Spinal cord (tissue), 10 donors: ENCODE data around the gene ZC3H18. TPM values are rescaled to one million over a fixed set of nuclear protein-coding genes. Genes with fewer than 3 reads are reported as not detected.

Experiments used
- DNase-seq, 6 donors: peaks; one replicate each; pipeline versions ENCODE4 v3.0.0 to v3.0.0-alpha.2; 2013 to 2015; ENCODE audit warnings: low spot score in 6 of 6, low read depth in 4 of 6
- H3K27ac ChIP-seq: one replicate; pipeline ENCODE4 v1.5.1; 2013; ENCODE audit warnings: low read depth, low read length, control low read depth
- H3K27me3 ChIP-seq: one replicate; pipeline ENCODE4 v1.6.1; 2013; ENCODE audit warnings: low read length; ENCODE audit not compliant: control insufficient read depth, insufficient read depth
- H3K36me3 ChIP-seq: one replicate; pipeline ENCODE4 v1.6.1; 2013; ENCODE audit warnings: low read length; ENCODE audit not compliant: control insufficient read depth, insufficient read depth
- H3K4me1 ChIP-seq: one replicate; pipeline ENCODE4 v1.6.1; 2013; ENCODE audit warnings: low read length; ENCODE audit not compliant: control insufficient read depth, insufficient read depth
- H3K4me3 ChIP-seq: one replicate; pipeline ENCODE4 v1.5.1; 2013; ENCODE audit warnings: low read depth, low read length, control low read depth
- H3K9me3 ChIP-seq: one replicate; pipeline ENCODE4 v1.6.1; 2013; ENCODE audit warnings: low read length; ENCODE audit not compliant: control insufficient read depth, insufficient read depth
- WGBS: methylation state at CpG from one replicate; pipeline ENCODE4 v1.1.5; 2013; ENCODE audit warnings: missing lambda C conversion rate; ENCODE audit not compliant: insufficient coverage; 5-methylcytosine and 5-hydroxymethylcytosine counted together
- polyA plus RNA-seq, 2 donors: library from polyadenylated mRNA; unstranded; fragments of 120-200 nt; gene quantifications; one replicate each; pipeline ENCODE4 v1.2.1, GENCODE V29; 2013; ENCODE audit not compliant: insufficient read length in 2 of 2
- total RNA-seq, 2 donors: library from RNA; depleted of rRNA in 1 of 2; stranded (reverse); fragments of 120-200 nt in 1 of 2; fragments of >200 nt in 1 of 2; gene quantifications; one replicate each; pipeline versions ENCODE4 v1.2.3 to v1.2.4, GENCODE V29; 2013 to 2014
- donor health status: healthy.

Gene ZC3H18
- total and polyA plus RNA-seq, 4 donors = 9.1 to 46.4 (median 28.5) TPM

- WGBS = 88% methylated on average over 27 of the region's 29 CpGs
- peaks cover 92% of the 10 kb centered on the region for H3K36me3 ChIP-seq
These were observed 85.6 kb downstream of the ZC3H18 start for GRCh38 chr16:88655733-88656281.

GRCh38 chr16:88656291-88656980 lies 86.2 kb downstream of the ZC3H18 start:
- H3K36me3 ChIP-seq = peaks cover 88% of the 10 kb centered on the region
- no peak for DNase-seq
- 85% methylated on average over 14 of the region's 25 CpGs for WGBS

More at GRCh38 chr16:88655733-88656281, 85.6 kb downstream of the ZC3H18 start:
- no peak for DNase-seq
- Histone ChIP-seq H3K4me3 (no peak overlapping the region), H3K9me3 (no peaks in the 10 kb centered on the region), H3K27ac (no peak overlapping the region), H3K4me1 (peaks cover 22% of the 10 kb centered on the region), H3K27me3 (no peaks in the 10 kb centered on the region)

GRCh38 chr16:88657371-88657770 lies 87.2 kb downstream of the ZC3H18 start:
- Histone ChIP-seq H3K36me3 (peaks cover 78% of the 10 kb centered on the region), H3K9me3 (no peaks in the 10 kb centered on the region), H3K4me3 (no peak overlapping the region), H3K27me3 (no peaks in the 10 kb centered on the region), H3K27ac (no peak overlapping the region), H3K4me1 (peaks cover 22% of the 10 kb centered on the region)
- 90% methylated on average over 19 of the region's 19 CpGs for WGBS
- DNase-seq = no peak

More at GRCh38 chr16:88656291-88656980, 86.2 kb downstream of the ZC3H18 start:
- H3K9me3 ChIP-seq = no peaks in the 10 kb centered on the region
- no peak overlapping the region for H3K27ac ChIP-seq
- H3K27me3 ChIP-seq = no peaks in the 10 kb centered on the region
- peaks cover 19% of the 10 kb centered on the region for H3K4me1 ChIP-seq
- no peak overlapping the region for H3K4me3 ChIP-seq

DNA sequence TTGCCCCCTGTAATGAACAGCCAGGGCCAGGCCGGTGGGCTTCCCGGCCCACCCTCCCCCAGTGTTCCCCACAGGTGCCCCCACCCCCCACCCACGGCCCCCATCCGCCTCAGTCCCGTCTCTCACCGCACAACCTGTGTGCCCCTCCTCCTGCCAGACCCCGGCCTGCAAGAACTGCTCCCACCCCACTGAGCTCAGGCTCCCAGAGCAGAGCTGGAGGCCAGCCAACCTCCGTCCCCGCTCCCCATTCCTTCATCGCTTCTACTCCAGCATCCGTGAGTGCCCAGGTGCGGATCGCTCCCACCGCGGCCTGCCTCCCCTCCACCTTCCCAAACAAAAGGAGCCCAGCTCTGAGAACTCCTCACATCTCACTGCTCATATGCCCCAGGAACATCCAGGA lies 88.5 kb downstream of the ZC3H18 start:
- H3K4me3 ChIP-seq = no peak overlapping the region
- no peak overlapping the region for H3K27ac ChIP-seq
- peaks cover 24% of the 10 kb centered on the region for H3K4me1 ChIP-seq
- no peaks in the 10 kb centered on the region for H3K9me3 ChIP-seq
- no peak for DNase-seq
- 71% methylated on average over 11 of the region's 15 CpGs for WGBS
- H3K36me3 ChIP-seq = peaks cover 65% of the 10 kb centered on the region
- H3K27me3 ChIP-seq = no peaks in the 10 kb centered on the region

- Histone ChIP-seq H3K36me3 (peaks cover 60% of the 10 kb centered on the region), H3K9me3 (no peaks in the 10 kb centered on the region), H3K27ac (no peak overlapping the region), H3K27me3 (no peaks in the 10 kb centered on the region), H3K4me3 (no peak overlapping the region), H3K4me1 (peaks cover 28% of the 10 kb centered on the region)
- WGBS = 93% methylated on average over 25 of the region's 25 CpGs
- no peak for DNase-seq
These were observed 89.0 kb downstream of the ZC3H18 start for GRCh38 chr16:88659160-88659559.

DNA sequence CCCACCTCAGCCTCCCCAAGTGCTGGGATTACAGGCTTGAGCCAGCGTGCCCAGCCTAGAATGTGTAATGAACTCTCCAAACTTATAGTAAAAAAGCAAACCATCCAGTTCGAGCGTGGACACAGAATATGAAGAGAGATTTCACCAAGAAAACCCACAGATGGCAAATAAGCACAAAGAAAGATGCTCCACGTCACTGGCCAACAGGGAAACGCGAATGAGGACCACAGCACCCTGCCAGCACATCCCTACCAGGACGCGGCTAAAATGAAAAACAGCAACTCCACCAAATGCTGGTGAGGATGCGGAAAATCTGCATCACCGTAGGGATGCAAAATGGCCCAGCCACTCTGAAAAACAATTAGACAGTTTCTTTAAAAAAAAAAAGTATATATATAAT lies 91.3 kb downstream of the ZC3H18 start:
- Histone ChIP-seq H3K27me3 (no peaks in the 10 kb centered on the region), H3K4me1 (peaks cover 31% of the 10 kb centered on the region), H3K36me3 (peaks cover 37% of the 10 kb centered on the region), H3K9me3 (no peaks in the 10 kb centered on the region), H3K27ac (no peak overlapping the region), H3K4me3 (no peak overlapping the region)
- DNase-seq = peak in 1 of 6 donors; percentile 50
- WGBS = 40% methylated on average over 4 of the region's 10 CpGs

DNA sequence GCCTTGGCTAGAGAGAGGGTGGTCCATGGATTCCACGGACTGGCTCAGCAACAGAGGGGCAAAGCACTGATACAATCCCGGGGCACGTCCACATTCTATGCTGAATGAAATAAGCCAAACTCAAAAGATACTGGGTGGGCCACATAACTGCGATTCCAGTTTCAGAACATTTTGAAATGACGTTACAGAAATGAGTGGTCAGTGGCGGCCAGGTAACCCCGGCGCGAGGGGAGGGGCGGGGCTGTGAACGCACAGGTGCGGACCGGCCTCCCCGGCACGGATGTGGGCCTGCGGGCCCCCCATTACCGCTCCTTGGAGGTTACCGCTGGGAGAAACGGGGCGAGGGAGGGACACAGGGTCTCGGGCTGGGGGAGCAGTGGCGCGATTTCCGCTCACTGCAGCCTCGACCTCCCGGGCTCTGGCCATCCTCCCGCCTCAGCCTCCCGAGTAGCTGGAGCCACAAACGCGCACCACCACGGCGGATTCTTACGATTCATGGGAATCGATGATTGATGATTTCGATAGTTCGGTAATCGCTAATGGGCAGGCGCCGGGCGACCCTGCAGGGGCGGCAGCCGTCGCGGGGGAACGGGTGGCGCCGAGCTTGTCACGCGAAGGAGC lies 92.1 kb downstream of the ZC3H18 start:
- Histone ChIP-seq H3K4me1 (peaks cover 31% of the 10 kb centered on the region), H3K4me3 (peak overlapping the region; percentile 95), H3K9me3 (no peaks in the 10 kb centered on the region), H3K27ac (peak overlapping the region; percentile 61), H3K27me3 (no peaks in the 10 kb centered on the region), H3K36me3 (peaks cover 36% of the 10 kb centered on the region)
- peak in 1 of 6 donors; percentile 14 for DNase-seq
- under 1% methylated on average over 49 of the region's 49 CpGs for WGBS

- H3K27me3 ChIP-seq = no peaks in the 10 kb centered on the region
- peak; percentile 92 to 99 (median 95) for DNase-seq
- H3K36me3 ChIP-seq = peaks cover 32% of the 10 kb centered on the region
- no peaks in the 10 kb centered on the region for H3K9me3 ChIP-seq
- under 1% methylated on average over 88 of the region's 88 CpGs for WGBS
- peak within 1 kb of the TSS; percentile 79 for H3K27ac ChIP-seq
- H3K4me1 ChIP-seq = peaks cover 31% of the 10 kb centered on the region
- peak within 1 kb of the TSS; percentile 95 for H3K4me3 ChIP-seq
These were observed 92.8 kb downstream of the ZC3H18 start, which contains the start of gene MVD for GRCh38 chr16:88662843-88663606. Gene MVD, minus strand, starts transcription at chr16:88663091. Its CDS starts 11 bp downstream, at chr16:88663080.

- Histone ChIP-seq H3K27me3 (no peaks in the 10 kb centered on the region), H3K4me1 (peaks cover 20% of the 10 kb centered on the region), H3K9me3 (no peaks in the 10 kb centered on the region), H3K36me3 (peaks cover 17% of the 10 kb centered on the region), H3K4me3 (no peak overlapping the region), H3K27ac (no peak overlapping the region)
- 77% methylated on average over 3 of the region's 4 CpGs for WGBS
- DNase-seq = no peak
These were observed 94.9 kb downstream of the ZC3H18 start for GRCh38 chr16:88665148-88665547.
